ENCODE results near the gene PHF1. TPM values are rescaled to one million over a fixed set of nuclear protein-coding genes. Genes with fewer than 3 reads are reported as not detected.

PHF1 gene
- total RNA-seq, 1 donor from 2014 or later = 73.2 TPM

DNA sequence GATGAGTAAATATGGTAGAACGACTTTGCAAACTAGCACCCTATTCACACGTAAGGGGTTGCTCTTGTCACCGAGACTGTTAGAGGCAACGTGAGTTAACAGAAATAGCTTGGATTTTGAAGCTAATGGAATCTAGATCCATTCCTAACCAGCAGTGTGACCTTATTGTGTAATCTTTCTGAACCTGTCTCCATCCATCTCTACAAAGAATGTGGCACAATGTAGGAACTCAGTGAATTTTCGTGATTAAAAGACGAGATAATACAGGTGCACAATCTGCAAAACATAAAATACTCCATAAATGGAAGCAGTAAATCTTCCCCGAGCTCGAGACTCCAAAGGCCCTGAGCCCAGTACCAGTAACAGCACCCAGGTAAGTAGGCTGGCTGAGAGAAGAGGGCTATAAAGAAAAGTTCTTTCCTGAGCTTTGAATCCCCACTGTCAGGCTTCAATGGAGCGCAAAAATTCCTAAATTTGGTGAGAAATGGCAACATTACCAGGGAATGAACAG, 20.0 kb upstream of the PHF1 start:
- H3K36me3 ChIP-seq = no peaks in the 10 kb centered on the region
- H3K27ac ChIP-seq = peak overlapping the region; percentile 91
- no peaks in the 10 kb centered on the region for H3K9me3 ChIP-seq
- peaks cover 14% of the 10 kb centered on the region for H3K4me1 ChIP-seq
- no peaks in the 10 kb centered on the region for H3K27me3 ChIP-seq
- peak overlapping the region; percentile 48 to 53 for H3K4me3 ChIP-seq
- TF ChIP-seq POLR2AphosphoS5 (IDR thresholded peaks at IDR 0.05; ENCODE audit: insufficient read depth in 1 of 2, low read depth in 1 of 2) (no peak), POLR2A (IDR thresholded peaks at IDR 0.05) (no peak), CTCF (IDR thresholded peaks at IDR 0.05) (no peak)
- intact Hi-C loops (cut with DNase I) = loop anchor here (2.0 kb wide), 1 partner anchor 64 kb away; the partner anchor contains the start of gene ZBTB9
- DNase-seq (ENCODE audit: extremely low spot score in 2 of 2) = no peak

DNA sequence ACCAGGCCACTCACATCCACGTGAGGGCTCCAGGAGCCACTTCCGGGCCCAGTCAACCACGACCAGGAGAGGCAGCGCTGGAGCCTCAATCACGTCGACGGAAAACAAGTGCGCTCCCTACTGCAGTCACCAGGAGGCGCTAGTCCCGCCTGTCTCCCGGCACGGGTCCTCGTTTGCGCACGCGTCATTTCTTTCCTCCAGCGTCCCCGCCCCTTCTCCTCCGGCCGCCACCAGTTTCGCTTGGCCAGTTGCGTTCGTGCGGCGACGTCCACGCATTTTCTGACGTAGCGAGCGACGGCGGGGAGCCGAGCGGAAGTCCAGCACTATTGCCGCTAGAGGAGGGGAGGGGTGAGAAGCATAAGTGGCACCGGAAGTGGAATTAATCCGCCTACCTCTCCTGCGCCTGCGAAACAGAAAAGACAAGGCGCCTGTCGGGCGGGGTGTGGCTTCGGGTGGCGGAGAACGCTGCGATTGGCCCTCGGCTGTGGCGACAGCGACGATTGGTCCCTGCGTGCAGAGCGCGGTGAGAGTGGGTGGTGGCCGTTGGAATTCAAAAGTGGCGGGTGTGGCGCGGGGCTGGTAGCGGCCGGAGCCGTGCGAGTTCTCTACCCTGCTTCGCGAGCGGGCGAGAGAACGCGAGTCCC, 19.4 kb upstream of the PHF1 start, which contains the start of gene KIFC1:
KIFC1 (plus strand) TSS at position 546 of the 644 bp plus-strand sequence. CDS start 163 bp downstream, outside the sequence.
- DNase-seq (ENCODE audit: extremely low spot score in 2 of 2) = peak; percentile 100
- Histone ChIP-seq H3K9me3 (no peaks in the 10 kb centered on the region), H3K27me3 (no peaks in the 10 kb centered on the region), H3K4me1 (peaks cover 14% of the 10 kb centered on the region), H3K36me3 (no peaks in the 10 kb centered on the region), H3K4me3 (peak within 1 kb of the TSS; percentile 48 to 53), H3K27ac (peak within 1 kb of the TSS; percentile 91)
- intact Hi-C loops (cut with DNase I) = loop anchor here (2.0 kb wide), 1 partner anchor 63 kb away; the partner anchor contains the start of gene ZBTB9
- TF ChIP-seq POLR2A (IDR thresholded peaks at IDR 0.05) (no peak), CTCF (IDR thresholded peaks at IDR 0.05) (peak; percentile 90 to 99 (median 97)), POLR2AphosphoS5 (IDR thresholded peaks at IDR 0.05; ENCODE audit: insufficient read depth in 1 of 2, low read depth in 1 of 2) (peak; percentile 92 to 100)

- TF ChIP-seq CTCF (IDR thresholded peaks at IDR 0.05) (no peak), POLR2A (IDR thresholded peaks at IDR 0.05) (no peak), POLR2AphosphoS5 (IDR thresholded peaks at IDR 0.05; ENCODE audit: insufficient read depth in 1 of 2, low read depth in 1 of 2) (no peak)
- DNase-seq (ENCODE audit: extremely low spot score in 2 of 2) = no peak
Observed at GRCh38 chr6:33391922-33392594, 18.8 kb upstream of the PHF1 start.

GRCh38 chr6:33392595-33392948, 18.2 kb upstream of the PHF1 start:
- H3K4me1 ChIP-seq = peaks cover 14% of the 10 kb centered on the region
- H3K9me3 ChIP-seq = no peaks in the 10 kb centered on the region
- no peak overlapping the region for H3K4me3 ChIP-seq
- DNase-seq (ENCODE audit: extremely low spot score in 2 of 2) = no peak
- TF ChIP-seq POLR2AphosphoS5 (IDR thresholded peaks at IDR 0.05; ENCODE audit: insufficient read depth in 1 of 2, low read depth in 1 of 2) (no peak), CTCF (IDR thresholded peaks at IDR 0.05) (no peak), POLR2A (IDR thresholded peaks at IDR 0.05) (no peak)
- H3K27ac ChIP-seq = no peak overlapping the region
- H3K27me3 ChIP-seq = no peaks in the 10 kb centered on the region
- intact Hi-C loops (cut with DNase I) = no loop called here
- H3K36me3 ChIP-seq = no peaks in the 10 kb centered on the region

More at GRCh38 chr6:33391922-33392594, 18.8 kb upstream of the PHF1 start:
- peak overlapping the region; percentile 91 for H3K27ac ChIP-seq
- intact Hi-C loops (cut with DNase I) = loop anchor here (2.0 kb wide), 1 partner anchor 63 kb away; the partner anchor contains the start of gene ZBTB9
- H3K4me1 ChIP-seq = peaks cover 14% of the 10 kb centered on the region
- no peaks in the 10 kb centered on the region for H3K9me3 ChIP-seq
- peak overlapping the region; percentile 48 to 53 for H3K4me3 ChIP-seq
- H3K27me3 ChIP-seq = no peaks in the 10 kb centered on the region
- no peaks in the 10 kb centered on the region for H3K36me3 ChIP-seq

Measured in vagina (tissue), 2 donors.